ENCODE results near the gene PRKG1.

DNA sequence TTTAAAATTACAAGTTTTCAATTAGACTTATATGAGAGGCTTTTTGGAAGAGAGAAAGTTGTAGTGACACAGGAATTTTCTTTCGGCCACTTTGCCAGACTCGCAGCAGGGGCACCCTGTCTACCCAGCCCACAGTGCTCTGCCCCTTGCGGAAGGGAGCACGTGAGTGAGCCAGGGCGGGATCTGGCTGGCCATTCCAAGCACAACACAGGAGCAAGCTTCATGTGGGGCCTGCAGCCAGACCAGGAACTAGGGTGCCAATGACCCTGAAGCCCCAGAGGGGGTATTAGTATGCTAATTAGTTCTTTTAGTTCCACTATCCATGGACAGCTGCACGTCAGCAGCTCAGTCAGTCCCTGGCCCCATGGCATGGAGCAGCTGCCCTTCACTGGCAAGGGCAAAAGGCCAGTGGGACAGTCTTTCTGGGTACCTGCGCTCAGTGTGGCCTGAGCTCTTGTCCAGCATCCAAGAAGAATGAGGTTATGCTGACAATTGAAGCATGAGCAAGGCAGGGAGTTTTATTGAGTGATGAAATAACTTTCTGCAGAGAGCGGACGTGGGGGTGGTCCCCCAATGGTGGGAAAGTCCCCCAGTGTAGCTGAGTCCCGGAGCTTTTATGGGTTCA is 876.2 kb downstream of the PRKG1 start:
- TF ChIP-seq, protein P1, sequence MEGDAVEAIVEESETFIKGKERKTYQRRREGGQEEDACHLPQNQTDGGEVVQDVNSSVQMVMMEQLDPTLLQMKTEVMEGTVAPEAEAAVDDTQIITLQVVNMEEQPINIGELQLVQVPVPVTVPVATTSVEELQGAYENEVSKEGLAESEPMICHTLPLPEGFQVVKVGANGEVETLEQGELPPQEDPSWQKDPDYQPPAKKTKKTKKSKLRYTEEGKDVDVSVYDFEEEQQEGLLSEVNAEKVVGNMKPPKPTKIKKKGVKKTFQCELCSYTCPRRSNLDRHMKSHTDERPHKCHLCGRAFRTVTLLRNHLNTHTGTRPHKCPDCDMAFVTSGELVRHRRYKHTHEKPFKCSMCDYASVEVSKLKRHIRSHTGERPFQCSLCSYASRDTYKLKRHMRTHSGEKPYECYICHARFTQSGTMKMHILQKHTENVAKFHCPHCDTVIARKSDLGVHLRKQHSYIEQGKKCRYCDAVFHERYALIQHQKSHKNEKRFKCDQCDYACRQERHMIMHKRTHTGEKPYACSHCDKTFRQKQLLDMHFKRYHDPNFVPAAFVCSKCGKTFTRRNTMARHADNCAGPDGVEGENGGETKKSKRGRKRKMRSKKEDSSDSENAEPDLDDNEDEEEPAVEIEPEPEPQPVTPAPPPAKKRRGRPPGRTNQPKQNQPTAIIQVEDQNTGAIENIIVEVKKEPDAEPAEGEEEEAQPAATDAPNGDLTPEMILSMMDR (IDR thresholded peaks at IDR 0.05) = no peak
- TF ChIP-seq POLR2AphosphoS5 (IDR thresholded peaks at IDR 0.05; ENCODE audit: insufficient read depth in 1 of 2, low read depth in 1 of 2) = no peak
- no peak for TF ChIP-seq POLR2A (IDR thresholded peaks at IDR 0.05)
